Measurements from ENCODE around the gene CT55.
"Not testable (repeated sequence)": the region's sequence is repeated elsewhere in the genome, so short reads cannot be mapped to it uniquely, and the experiment has no call there.

The CT55 gene

DNA sequence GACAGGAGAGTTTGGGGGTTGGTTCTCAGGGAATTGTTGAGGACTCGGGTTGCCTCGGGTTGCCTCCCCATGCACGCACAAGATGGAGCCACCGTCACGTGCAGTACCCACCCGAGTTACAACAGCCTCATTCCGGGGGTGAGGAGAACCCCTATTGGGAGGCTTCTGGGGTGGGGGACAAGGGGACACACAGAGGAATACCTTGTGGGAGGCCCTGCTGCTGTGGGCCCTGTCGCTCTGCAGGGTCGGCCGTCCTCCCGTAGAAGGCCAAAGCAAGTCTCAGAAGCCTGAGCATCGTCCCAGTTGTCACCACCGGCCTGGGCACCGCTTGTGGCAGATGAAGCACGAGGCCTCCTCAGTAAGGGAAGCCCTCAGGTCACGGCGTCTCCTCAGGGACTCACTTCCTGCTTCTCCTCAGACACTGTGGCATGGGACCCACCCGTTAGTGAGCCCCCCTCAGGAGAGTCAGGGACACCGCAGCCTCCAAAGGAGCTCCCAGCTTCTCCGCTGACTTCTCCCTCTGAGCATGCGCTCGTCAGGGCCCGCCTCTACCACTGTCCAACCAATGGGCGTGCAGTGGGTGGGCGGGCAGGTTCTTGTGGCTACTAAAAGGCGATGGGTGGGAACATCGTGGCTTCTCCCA, at the start of gene CT55:
Gene CT55, minus strand, starts transcription at position 522 of the 643 bp plus-strand sequence. Its CDS starts 227 bp downstream, at position 295.
- Histone ChIP-seq H3K9me3 (ENCODE audit: control insufficient read depth, insufficient read depth, low read length) (no peaks in the 10 kb centered on the region), H3K4me1 (ENCODE audit: insufficient read depth, low read length) (no peaks in the 10 kb centered on the region), H3K36me3 (ENCODE audit: insufficient read depth, low read length) (no peaks in the 10 kb centered on the region), H3K9ac (ENCODE audit: low read depth, low read length) (no peak within 1 kb of the TSS)

GRCh38 chrX:135213200-135213844, 42.1 kb upstream of the CT55 start:
- H3K9me3 ChIP-seq (ENCODE audit: control insufficient read depth, insufficient read depth, low read length), result no peaks in the 10 kb centered on the region
- H3K9ac ChIP-seq (ENCODE audit: low read depth, low read length), result no peak overlapping the region
- no peaks in the 10 kb centered on the region for H3K4me1 ChIP-seq (ENCODE audit: insufficient read depth, low read length)
- no peaks in the 10 kb centered on the region for H3K36me3 ChIP-seq (ENCODE audit: insufficient read depth, low read length)

DNA sequence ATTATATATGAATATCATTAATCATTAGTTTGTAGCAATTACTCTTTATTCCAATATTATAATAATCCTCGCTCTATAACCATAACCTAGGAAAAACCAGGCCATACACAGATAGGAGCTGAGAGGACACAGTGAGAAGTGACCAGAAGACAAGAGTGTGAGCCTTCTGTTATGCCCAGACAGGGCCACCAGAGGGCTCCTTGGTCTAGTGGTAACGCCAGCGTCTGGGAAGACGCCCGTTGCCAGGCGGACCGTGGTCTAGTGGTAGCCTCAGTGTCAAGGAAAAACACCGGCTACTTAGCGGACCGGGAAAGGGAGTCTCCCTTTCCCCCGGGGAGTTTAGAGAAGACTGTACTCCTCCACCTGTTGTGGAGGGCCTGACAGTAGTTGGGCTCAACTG, 35.2 kb upstream of the CT55 start:
- H3K36me3 ChIP-seq (ENCODE audit: insufficient read depth, low read length); H3K9ac ChIP-seq (ENCODE audit: low read depth, low read length); H3K4me1 ChIP-seq (ENCODE audit: insufficient read depth, low read length); H3K9me3 ChIP-seq (ENCODE audit: control insufficient read depth, insufficient read depth, low read length): not testable (repeated sequence)

- Histone ChIP-seq H3K9me3 (ENCODE audit: control insufficient read depth, insufficient read depth, low read length) (no peaks in the 10 kb centered on the region), H3K4me1 (ENCODE audit: insufficient read depth, low read length) (no peaks in the 10 kb centered on the region), H3K36me3 (ENCODE audit: insufficient read depth, low read length) (no peaks in the 10 kb centered on the region), H3K9ac (ENCODE audit: low read depth, low read length) (no peak overlapping the region)
Observed at GRCh38 chrX:135200297-135200696, 29.1 kb upstream of the CT55 start.

GRCh38 chrX:135194684-135195083, 23.5 kb upstream of the CT55 start:
- Histone ChIP-seq H3K36me3 (ENCODE audit: insufficient read depth, low read length) (no peaks in the 10 kb centered on the region), H3K9me3 (ENCODE audit: control insufficient read depth, insufficient read depth, low read length) (no peaks in the 10 kb centered on the region), H3K4me1 (ENCODE audit: insufficient read depth, low read length) (no peaks in the 10 kb centered on the region), H3K9ac (ENCODE audit: low read depth, low read length) (no peak overlapping the region)

- Histone ChIP-seq H3K36me3 (ENCODE audit: insufficient read depth, low read length) (no peaks in the 10 kb centered on the region), H3K4me1 (ENCODE audit: insufficient read depth, low read length) (no peaks in the 10 kb centered on the region), H3K9me3 (ENCODE audit: control insufficient read depth, insufficient read depth, low read length) (no peaks in the 10 kb centered on the region), H3K9ac (ENCODE audit: low read depth, low read length) (no peak overlapping the region)
Observed at GRCh38 chrX:135193740-135194139, 22.5 kb upstream of the CT55 start.

GRCh38 chrX:135191838-135192237, 20.6 kb upstream of the CT55 start:
- no peak overlapping the region for H3K9ac ChIP-seq (ENCODE audit: low read depth, low read length)
- no peaks in the 10 kb centered on the region for H3K4me1 ChIP-seq (ENCODE audit: insufficient read depth, low read length)
- no peaks in the 10 kb centered on the region for H3K9me3 ChIP-seq (ENCODE audit: control insufficient read depth, insufficient read depth, low read length)
- H3K36me3 ChIP-seq (ENCODE audit: insufficient read depth, low read length), result no peaks in the 10 kb centered on the region

GRCh38 chrX:135185795-135186443, 14.7 kb upstream of the CT55 start:
- Histone ChIP-seq H3K9ac (ENCODE audit: low read depth, low read length) (no peak overlapping the region), H3K4me1 (ENCODE audit: insufficient read depth, low read length) (no peaks in the 10 kb centered on the region), H3K36me3 (ENCODE audit: insufficient read depth, low read length) (no peaks in the 10 kb centered on the region), H3K9me3 (ENCODE audit: control insufficient read depth, insufficient read depth, low read length) (no peaks in the 10 kb centered on the region)

GRCh38 chrX:135178636-135179035, 7.4 kb upstream of the CT55 start:
- Histone ChIP-seq H3K4me1 (ENCODE audit: insufficient read depth, low read length) (no peaks in the 10 kb centered on the region), H3K9me3 (ENCODE audit: control insufficient read depth, insufficient read depth, low read length) (no peaks in the 10 kb centered on the region), H3K36me3 (ENCODE audit: insufficient read depth, low read length) (no peaks in the 10 kb centered on the region), H3K9ac (ENCODE audit: low read depth, low read length) (no peak overlapping the region)

DNA sequence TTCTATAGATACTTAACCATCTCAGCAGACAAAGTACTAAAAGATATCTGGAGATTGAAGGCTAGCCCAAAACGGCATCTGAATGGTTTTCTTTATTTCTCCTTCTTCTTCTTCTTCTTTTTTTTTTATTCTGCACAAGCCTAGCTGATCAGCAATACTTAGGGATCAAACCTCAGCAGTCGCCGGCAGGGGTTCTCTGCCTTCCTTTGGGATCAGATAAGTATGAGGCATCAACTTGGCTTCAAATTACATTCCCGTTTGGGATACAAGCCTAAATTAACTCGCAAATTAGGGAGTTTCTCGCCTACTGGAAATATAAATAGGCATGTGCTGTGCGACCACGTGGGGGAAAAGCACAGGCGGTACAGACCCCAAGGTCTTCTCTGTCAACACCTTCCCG, 730 bp downstream of the CT55 start:
- Histone ChIP-seq H3K9ac (ENCODE audit: low read depth, low read length) (no peak overlapping the region), H3K4me1 (ENCODE audit: insufficient read depth, low read length) (no peaks in the 10 kb centered on the region), H3K36me3 (ENCODE audit: insufficient read depth, low read length) (no peaks in the 10 kb centered on the region), H3K9me3 (ENCODE audit: control insufficient read depth, insufficient read depth, low read length) (no peaks in the 10 kb centered on the region)

DNA sequence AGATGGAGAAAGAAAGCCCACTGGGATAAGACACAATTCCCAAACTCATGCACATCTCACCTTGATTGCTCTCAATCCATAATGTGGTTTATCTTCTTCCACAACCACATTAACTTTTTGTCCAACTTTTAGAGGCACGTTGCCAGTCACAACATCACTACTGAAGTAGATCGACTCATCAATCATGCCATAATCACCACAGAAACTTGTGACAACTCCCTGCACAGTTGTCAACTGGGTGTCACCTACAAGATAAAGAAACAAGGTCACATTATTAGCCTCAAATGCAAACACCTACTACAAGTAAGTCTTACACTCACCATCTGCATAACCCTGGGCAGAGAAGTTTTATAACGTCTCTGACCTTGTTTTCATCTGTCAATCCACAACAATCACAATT, 1.7 kb downstream of the CT55 start:
- not testable (repeated sequence) for H3K4me1 ChIP-seq (ENCODE audit: insufficient read depth, low read length); H3K9ac ChIP-seq (ENCODE audit: low read depth, low read length); H3K36me3 ChIP-seq (ENCODE audit: insufficient read depth, low read length); H3K9me3 ChIP-seq (ENCODE audit: control insufficient read depth, insufficient read depth, low read length)

GRCh38 chrX:135168486-135168885, 2.7 kb downstream of the CT55 start:
- Histone ChIP-seq H3K4me1 (ENCODE audit: insufficient read depth, low read length) (no peaks in the 10 kb centered on the region), H3K9ac (ENCODE audit: low read depth, low read length) (no peak overlapping the region)

DNA sequence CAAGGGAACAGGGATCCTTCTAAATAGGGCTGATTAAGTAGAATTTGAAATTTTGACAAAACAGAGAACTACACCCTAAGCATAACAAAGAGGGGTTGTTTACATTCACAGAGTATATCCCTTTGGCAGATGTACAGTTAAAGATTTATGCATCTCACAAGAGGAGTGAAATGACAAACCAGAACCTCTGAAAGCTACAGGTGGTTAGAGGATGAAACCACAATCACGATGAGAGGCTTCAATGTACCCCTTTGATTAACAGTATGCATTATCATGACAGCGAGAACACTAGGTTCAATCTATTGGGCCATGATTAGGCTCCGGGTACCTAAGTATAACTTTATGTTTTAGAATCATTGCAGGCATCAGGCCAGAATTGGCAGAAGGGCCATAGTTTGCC, 16.5 kb downstream of the CT55 start:
- not testable (repeated sequence) for H3K36me3 ChIP-seq (ENCODE audit: insufficient read depth, low read length); H3K9me3 ChIP-seq (ENCODE audit: control insufficient read depth, insufficient read depth, low read length); H3K4me1 ChIP-seq (ENCODE audit: insufficient read depth, low read length); H3K9ac ChIP-seq (ENCODE audit: low read depth, low read length)

More at GRCh38 chrX:135168486-135168885, 2.7 kb downstream of the CT55 start:
- Histone ChIP-seq H3K9me3 (ENCODE audit: control insufficient read depth, insufficient read depth, low read length) (no peaks in the 10 kb centered on the region), H3K36me3 (ENCODE audit: insufficient read depth, low read length) (no peaks in the 10 kb centered on the region)

DNA sequence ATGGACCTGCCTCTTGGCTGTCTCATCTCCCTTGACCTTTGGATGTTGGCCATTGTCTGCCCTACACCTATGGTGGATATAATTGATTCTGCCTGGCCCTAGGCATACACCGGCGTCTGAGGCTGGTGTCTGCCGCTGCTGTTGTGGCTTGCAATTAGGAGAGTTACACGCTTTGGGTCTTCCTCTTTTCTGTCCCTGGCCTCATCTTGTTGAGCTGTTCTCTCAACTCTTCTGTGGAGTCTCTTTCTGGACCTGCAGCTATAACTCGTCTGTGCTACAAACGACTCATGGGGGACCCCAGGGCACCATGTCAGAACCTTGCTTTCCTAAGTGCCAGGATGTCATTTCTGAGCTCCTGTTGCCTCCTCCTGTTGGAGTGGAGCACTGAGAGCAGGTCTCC, 45.1 kb downstream of the CT55 start:
- not testable (repeated sequence) for H3K9me3 ChIP-seq (ENCODE audit: control insufficient read depth, insufficient read depth, low read length); H3K36me3 ChIP-seq (ENCODE audit: insufficient read depth, low read length); H3K9ac ChIP-seq (ENCODE audit: low read depth, low read length); H3K4me1 ChIP-seq (ENCODE audit: insufficient read depth, low read length)

DNA sequence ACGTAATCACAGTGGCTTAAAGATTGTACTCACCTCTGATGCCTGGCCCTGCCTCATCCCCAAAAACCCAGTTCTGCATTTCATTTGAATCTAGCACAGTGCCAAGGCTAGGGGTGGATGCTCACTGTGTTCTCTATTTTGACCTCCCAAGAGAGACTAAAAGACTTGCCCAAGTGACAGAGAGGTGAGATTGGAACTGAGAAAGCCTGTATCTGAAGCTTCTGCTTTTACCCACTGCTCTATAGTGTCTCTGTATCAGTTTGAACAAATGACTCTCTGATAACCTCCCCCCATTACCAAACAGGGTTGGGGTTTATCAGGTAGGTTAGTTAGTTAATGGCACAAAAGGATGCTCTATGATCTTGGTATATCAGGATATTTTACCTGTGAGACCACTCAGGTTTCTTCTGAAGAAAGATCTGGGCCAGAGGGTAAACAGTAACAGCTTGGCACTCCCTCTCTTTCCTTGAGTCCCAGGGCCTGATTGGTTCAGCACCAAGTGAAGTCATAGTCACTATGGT, 51.1 kb downstream of the CT55 start, which contains the start of gene ETDB:
Gene ETDB, minus strand, starts transcription at position 471 of the 521 bp plus-strand sequence. CDS start 1,265 bp downstream, outside the sequence.
- H3K36me3 ChIP-seq (ENCODE audit: insufficient read depth, low read length); H3K9ac ChIP-seq (ENCODE audit: low read depth, low read length); H3K9me3 ChIP-seq (ENCODE audit: control insufficient read depth, insufficient read depth, low read length); H3K4me1 ChIP-seq (ENCODE audit: insufficient read depth, low read length): not testable (repeated sequence)
